Erythroblast (primary cell): Measurements from ENCODE around the gene DBN1.

ENCODE experiments used
- GATA1 ChIP-seq: IDR thresholded peaks from 2 replicates; pipeline ENCODE4 v1.6.1; 2011; ENCODE audit warnings: low read depth, mild to moderate bottlenecking, control low read depth, low read length, moderate library complexity
- POLR2A ChIP-seq: IDR thresholded peaks from 2 replicates; pipeline ENCODE4 v1.6.1; 2011; ENCODE audit warnings: mild to moderate bottlenecking, low read length

GRCh38 chr5:177446200-177447065, 27.0 kb downstream of the DBN1 start, which contains the start of gene PRR7:
- TF ChIP-seq POLR2A (peak; percentile 69), GATA1 (no peak)
